GM18519 (cell line): Measurements from ENCODE around the gene GPR61.
A peak's percentile ranks its signal among the peaks of the same experiment; 100 is the strongest.

Experiments
- ATAC-seq: cut with Tn5 transposase; IDR thresholded peaks from one replicate; pipeline ENCODE4 v1.9.1; 2021; ENCODE audit warnings: mild to moderate bottlenecking, moderate library complexity; ENCODE audit not compliant: unreplicated experiment, low FRiP score

GPR61 gene

GRCh38 chr1:109534307-109534858, 5.3 kb upstream of the GPR61 start:
- ATAC-seq, result no peak

- ATAC-seq, result no peak
Measured at GRCh38 chr1:109535481-109535880, 4.2 kb upstream of the GPR61 start.

GRCh38 chr1:109535971-109536491, 3.6 kb upstream of the GPR61 start:
- no peak for ATAC-seq

GRCh38 chr1:109537450-109538178, 2.1 kb upstream of the GPR61 start:
- no peak for ATAC-seq

- no peak for ATAC-seq
Measured at GRCh38 chr1:109538827-109539555, 681 bp upstream of the GPR61 start.

GRCh38 chr1:109541102-109541501, 1.4 kb downstream of the GPR61 start:
- no peak for ATAC-seq

GRCh38 chr1:109542657-109543056, 3.0 kb downstream of the GPR61 start:
- ATAC-seq, result no peak

GRCh38 chr1:109543283-109543987, 3.8 kb downstream of the GPR61 start:
- no peak for ATAC-seq

GRCh38 chr1:109543988-109544735, 4.5 kb downstream of the GPR61 start:
- no peak for ATAC-seq

GRCh38 chr1:109546311-109547109, 6.8 kb downstream of the GPR61 start:
- ATAC-seq, result no peak

- ATAC-seq, result no peak
Measured at GRCh38 chr1:109547463-109548320, 8.0 kb downstream of the GPR61 start.

GRCh38 chr1:109548321-109549267, 8.9 kb downstream of the GPR61 start, which contains the start of gene GNAI3:
TSS of gene GNAI3 (plus strand) at chr1:109548615. CDS start at chr1:109548721, 106 bp downstream.
- ATAC-seq, result peak; percentile 80

- no peak for ATAC-seq
Measured at GRCh38 chr1:109556563-109556962, 16.9 kb downstream of the GPR61 start.

GRCh38 chr1:109557520-109557919, 17.8 kb downstream of the GPR61 start:
- ATAC-seq, result no peak

- no peak for ATAC-seq
Measured at GRCh38 chr1:109559995-109560394, 20.3 kb downstream of the GPR61 start.

GRCh38 chr1:109564194-109564878, 24.7 kb downstream of the GPR61 start:
- ATAC-seq, result no peak

GRCh38 chr1:109565241-109565640, 25.6 kb downstream of the GPR61 start:
- no peak for ATAC-seq
